Adipocyte (in vitro differentiated cells): ENCODE data around the gene PRKCE.

Experiments used
- DNase-seq: peaks from one replicate; pipeline ENCODE4 v3.0.0-alpha.2; 2015; ENCODE audit warnings: low read depth
- H3K27me3 ChIP-seq: replicated peaks from 2 replicates; pipeline ENCODE4 v1.7.0; 2013; ENCODE audit warnings: mild to moderate bottlenecking, low read length, moderate library complexity; ENCODE audit not compliant: control insufficient read depth, insufficient read depth
- H3K36me3 ChIP-seq: 2 replicates; pipeline ENCODE4 v1.7.0; 2013; ENCODE audit warnings: low read length, mild to moderate bottlenecking, moderate library complexity; ENCODE audit not compliant: control insufficient read depth, insufficient read depth, severe bottlenecking
- H3K4me1 ChIP-seq: 2 replicates; pipeline ENCODE4 v1.7.0; 2013; ENCODE audit warnings: mild to moderate bottlenecking, low read length, moderate library complexity; ENCODE audit not compliant: control insufficient read depth, insufficient read depth
- H3K4me3 ChIP-seq: 2 replicates; pipeline ENCODE4 v1.7.0; 2013; ENCODE audit warnings: mild to moderate bottlenecking, low read length, moderate library complexity
- H3K9ac ChIP-seq: 2 replicates; pipeline ENCODE4 v1.7.0; 2013; ENCODE audit warnings: mild to moderate bottlenecking, low read length, moderate library complexity
- H3K9me3 ChIP-seq: 2 replicates; pipeline ENCODE4 v1.7.0; 2013; ENCODE audit warnings: mild to moderate bottlenecking, low read length, moderate library complexity; ENCODE audit not compliant: control insufficient read depth

Gene PRKCE

DNA sequence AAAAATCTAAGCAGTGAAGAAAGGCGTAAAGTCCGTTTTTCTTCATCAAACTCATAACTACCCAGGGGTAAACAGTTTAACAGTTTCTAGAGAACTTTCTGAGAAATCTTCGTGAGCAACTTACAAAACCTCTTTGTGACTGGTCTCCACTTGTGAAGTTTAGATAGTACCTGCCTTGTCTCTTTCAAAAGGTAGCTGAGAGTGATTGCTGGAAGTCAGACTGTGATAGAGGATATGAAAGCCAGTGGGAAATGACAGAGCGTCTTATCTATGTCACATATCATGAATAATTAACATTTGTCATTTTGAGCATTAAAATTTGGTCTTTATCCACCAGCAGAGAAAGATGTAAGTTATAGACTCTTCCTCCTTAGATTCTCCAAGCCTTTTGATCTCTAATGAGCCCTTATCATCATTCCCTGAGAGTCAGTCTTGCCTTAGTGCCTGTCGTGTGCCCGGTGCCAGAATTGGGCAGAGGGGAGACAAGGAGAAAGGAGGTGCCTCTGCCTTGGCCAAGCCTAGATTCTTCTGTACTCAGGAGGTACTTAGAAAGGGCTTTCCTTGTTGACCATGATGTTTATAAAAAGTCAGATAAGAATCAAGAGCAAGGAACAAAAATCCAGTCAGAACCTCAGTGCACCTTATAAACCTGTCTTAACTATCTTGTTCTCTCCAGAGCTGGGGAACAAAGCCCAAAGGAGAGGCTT lies 440.6 kb downstream of the PRKCE start:
- peaks cover 26% of the 10 kb centered on the region for H3K36me3 ChIP-seq
- no peak for DNase-seq

DNA sequence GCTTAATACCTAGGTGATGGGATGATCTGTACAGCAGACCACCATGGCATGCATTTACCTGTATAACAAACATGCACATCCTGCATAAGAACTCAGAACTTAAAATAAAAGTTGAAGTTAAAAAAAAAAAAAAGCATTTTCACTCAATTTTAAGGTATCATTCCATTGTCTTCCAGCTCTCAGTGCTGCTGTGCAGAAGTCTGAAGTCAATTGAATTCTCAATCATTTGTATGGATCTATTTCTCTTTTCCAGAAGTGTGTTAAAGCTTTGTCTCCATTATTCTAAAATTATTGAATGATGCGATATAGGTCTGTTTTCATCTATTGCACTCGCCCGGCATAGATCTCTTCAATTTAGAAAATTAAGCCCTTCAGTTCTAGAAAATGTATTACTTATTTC lies 443.2 kb downstream of the PRKCE start:
- peaks cover 8% of the 10 kb centered on the region for H3K36me3 ChIP-seq
- DNase-seq: no peak
- peaks cover 18% of the 10 kb centered on the region for H3K4me1 ChIP-seq

More for the DNA sequence above, 440.6 kb downstream of the PRKCE start:
- Histone ChIP-seq H3K4me1 (no peaks in the 10 kb centered on the region), H3K4me3 (no peak overlapping the region), H3K9me3 (peaks cover 10% of the 10 kb centered on the region), H3K27me3 (no peaks in the 10 kb centered on the region), H3K9ac (no peak overlapping the region)

DNA sequence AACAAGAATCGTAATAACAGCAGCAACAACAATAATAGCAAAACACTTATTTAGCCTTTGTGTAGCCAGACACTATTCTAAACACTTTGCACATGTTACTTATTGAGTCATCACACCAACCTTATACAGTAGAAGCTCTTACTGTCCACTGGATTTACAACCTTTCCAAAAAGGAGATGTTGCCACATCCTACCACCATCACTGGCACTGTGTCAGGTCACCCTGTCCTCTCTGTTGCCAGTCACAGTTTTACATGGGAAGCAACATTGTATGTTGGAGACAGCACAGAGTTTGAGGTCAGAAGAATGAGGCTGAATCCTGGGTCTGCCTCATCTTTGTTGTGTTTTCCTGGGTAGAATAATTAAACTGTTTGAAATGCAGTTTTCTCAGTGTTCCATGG lies 444.4 kb downstream of the PRKCE start:
- no peak for DNase-seq
- peaks cover 10% of the 10 kb centered on the region for H3K9me3 ChIP-seq

More for the DNA sequence above, 443.2 kb downstream of the PRKCE start:
- Histone ChIP-seq H3K4me3 (no peak overlapping the region), H3K9me3 (peaks cover 10% of the 10 kb centered on the region), H3K27me3 (no peaks in the 10 kb centered on the region), H3K9ac (no peak overlapping the region)

DNA sequence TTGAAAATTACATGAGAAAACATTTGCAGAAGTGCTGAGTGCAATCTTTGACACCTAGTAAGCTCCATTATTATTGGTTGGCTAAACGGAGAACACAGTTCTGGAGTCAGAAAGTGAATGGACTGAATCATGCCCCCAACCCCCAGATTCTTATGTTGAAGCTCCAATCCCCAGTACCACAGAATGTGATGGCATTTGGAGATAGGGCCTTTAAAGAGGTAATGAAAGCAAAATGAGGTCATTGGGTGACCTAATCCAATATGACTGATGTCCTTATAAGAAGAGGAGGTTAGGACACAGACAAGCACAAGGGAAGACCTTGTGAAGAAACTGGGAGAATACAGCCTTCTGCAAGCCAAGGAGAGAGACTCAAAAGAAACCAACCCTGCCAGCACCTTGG lies 444.8 kb downstream of the PRKCE start:
- Histone ChIP-seq H3K4me3 (no peak overlapping the region), H3K9me3 (peaks cover 10% of the 10 kb centered on the region), H3K9ac (no peak overlapping the region), H3K36me3 (peaks cover 8% of the 10 kb centered on the region), H3K4me1 (peaks cover 18% of the 10 kb centered on the region), H3K27me3 (no peaks in the 10 kb centered on the region)
- DNase-seq: no peak

More for the DNA sequence above, 444.4 kb downstream of the PRKCE start:
- no peak overlapping the region for H3K4me3 ChIP-seq
- H3K4me1 ChIP-seq: peaks cover 18% of the 10 kb centered on the region
- H3K36me3 ChIP-seq: peaks cover 8% of the 10 kb centered on the region
- no peaks in the 10 kb centered on the region for H3K27me3 ChIP-seq
- H3K9ac ChIP-seq: no peak overlapping the region

DNA sequence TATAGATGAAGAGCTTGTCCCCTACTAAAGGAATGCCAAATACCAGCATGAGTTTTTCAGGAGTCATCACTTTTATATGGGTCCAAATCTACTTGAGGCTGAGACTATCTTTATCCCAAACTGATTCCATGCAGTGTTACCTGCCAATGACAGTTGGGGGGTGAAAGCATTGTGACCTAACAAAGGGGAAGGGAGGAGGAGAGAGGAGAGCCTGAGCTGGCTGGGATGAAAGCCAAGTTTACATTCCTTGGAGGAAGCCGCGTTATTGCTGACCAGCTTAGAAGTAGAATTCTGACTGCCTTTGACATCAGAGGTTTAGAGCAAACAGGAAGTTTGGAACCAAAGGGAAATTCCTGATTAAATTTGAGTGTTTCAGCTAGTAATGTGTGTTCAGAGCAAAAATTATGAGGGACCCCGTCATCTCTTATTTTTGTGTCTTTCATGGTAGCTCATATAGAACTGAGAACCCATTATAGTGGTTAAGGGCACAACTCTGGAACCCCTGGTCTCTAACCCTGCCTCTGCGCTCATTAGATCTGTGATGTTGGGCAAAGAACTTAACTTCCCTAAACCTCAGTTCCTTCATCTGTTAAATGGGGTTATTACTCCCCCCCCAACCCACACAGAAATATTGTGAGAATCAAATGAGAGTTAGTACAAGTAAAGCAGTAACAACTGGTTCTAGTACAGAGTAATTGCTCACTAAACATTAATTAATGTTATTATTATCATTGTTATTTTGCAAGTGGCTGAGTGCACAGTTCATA lies 446.4 kb downstream of the PRKCE start:
- peaks cover 18% of the 10 kb centered on the region for H3K4me1 ChIP-seq
- peak; percentile 97 for DNase-seq
- no peak overlapping the region for H3K9ac ChIP-seq
- peaks cover 8% of the 10 kb centered on the region for H3K36me3 ChIP-seq
- H3K4me3 ChIP-seq: no peak overlapping the region
- peaks cover 10% of the 10 kb centered on the region for H3K9me3 ChIP-seq
- H3K27me3 ChIP-seq: no peaks in the 10 kb centered on the region

DNA sequence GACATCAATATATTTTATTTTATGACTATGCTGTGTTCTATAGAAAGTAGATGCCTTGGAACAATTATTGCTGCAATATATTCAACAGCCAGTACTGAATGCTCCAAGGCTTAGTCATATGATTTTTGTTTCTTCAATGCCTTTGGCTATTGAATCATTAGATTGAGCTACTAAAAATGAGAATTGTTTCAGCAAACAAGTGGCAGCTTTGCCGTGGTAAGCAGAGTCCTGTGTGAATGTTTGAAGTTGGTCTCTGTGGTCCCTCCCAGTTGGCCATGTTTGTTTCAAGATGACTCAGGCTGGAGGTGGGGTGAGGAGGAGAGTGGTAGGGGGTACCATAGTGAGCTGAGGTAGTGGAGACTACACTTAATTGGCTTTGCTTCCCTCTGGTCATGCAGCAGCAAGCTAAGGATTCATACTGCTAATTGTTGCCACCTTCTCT lies 447.2 kb downstream of the PRKCE start:
- Histone ChIP-seq H3K36me3 (peaks cover 8% of the 10 kb centered on the region), H3K9me3 (peaks cover 15% of the 10 kb centered on the region)
- DNase-seq: peak; percentile 75

DNA sequence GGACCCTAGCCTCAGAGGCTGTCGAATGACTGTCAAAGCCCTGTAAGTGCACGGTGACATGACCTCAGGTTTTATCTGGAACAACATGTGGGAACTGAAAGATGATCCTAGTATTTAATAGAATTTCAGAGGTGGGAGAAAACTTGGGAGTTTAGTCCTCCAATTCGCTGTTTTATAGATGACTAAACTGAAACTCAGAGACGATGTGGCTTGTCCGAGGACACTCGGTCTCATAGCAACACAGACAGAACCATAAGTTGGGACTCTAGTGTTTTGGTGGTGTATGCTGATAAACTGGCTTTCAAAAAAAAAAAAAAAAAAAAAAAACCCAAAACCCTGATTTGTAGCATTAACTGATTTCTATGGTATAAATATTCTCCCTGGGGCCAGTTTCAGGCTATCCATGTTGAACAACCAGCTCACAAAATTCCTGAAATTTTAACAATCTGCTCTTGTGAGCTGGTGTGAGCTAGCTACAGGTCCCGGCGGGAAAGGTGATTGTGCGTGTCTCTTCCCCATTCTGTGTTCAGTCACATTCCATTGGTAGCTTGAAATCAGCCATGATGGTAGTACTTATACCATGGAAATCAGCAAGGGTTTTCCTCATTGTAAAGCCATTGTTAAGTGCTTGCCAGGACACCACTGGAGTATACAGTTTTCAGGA lies 450.2 kb downstream of the PRKCE start:
- Histone ChIP-seq H3K27me3 (no peaks in the 10 kb centered on the region), H3K4me1 (peaks cover 18% of the 10 kb centered on the region), H3K9ac (no peak overlapping the region), H3K4me3 (no peak overlapping the region), H3K36me3 (peaks cover 17% of the 10 kb centered on the region), H3K9me3 (peaks cover 24% of the 10 kb centered on the region)
- DNase-seq: no peak

More for the DNA sequence above, 447.2 kb downstream of the PRKCE start:
- Histone ChIP-seq H3K9ac (no peak overlapping the region), H3K4me1 (peaks cover 18% of the 10 kb centered on the region), H3K4me3 (no peak overlapping the region), H3K27me3 (no peaks in the 10 kb centered on the region)

DNA sequence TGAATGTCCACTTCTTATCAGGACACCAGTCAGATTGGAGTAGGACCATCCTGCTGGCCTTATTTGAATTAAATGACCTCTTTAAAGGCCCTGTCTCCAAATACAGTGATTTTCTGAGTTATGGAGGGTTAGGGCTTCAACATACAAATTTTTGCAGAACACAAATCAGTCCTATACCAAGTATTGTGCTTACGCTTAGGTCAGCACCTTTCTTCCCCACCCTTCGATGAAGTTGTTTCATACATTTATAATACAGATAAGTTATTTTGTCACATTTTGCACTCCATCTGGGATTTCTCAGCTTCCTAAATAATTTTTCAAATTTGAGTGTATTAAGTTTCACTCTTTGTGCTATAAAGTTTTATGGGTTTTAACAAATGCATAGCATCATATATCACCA lies 455.2 kb downstream of the PRKCE start:
- Histone ChIP-seq H3K9me3 (peaks cover 24% of the 10 kb centered on the region), H3K4me1 (no peaks in the 10 kb centered on the region), H3K4me3 (no peak overlapping the region), H3K27me3 (no peaks in the 10 kb centered on the region), H3K9ac (no peak overlapping the region), H3K36me3 (peaks cover 17% of the 10 kb centered on the region)
- DNase-seq: no peak

DNA sequence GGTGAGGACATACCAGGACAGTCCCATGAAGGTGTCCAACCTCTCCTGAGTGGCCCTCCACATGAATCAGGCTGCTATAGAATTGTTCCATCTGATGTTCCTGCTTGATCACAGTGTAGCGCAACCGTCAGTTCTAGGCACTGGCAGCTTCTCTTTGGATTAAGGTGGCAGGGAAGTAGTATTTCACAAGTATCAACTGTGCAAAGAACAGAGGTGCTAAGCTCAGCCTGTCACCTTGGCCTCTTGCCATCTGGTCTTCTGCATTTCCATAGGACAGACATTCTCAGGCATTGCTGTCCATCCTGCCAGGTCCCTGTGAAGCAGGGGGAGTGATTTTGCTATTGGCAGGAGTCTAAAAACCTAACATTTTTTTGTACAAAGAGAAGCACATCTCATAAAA lies 463.5 kb downstream of the PRKCE start:
- no peak for DNase-seq
- H3K9me3 ChIP-seq: peaks cover 5% of the 10 kb centered on the region
- H3K4me1 ChIP-seq: peaks cover 36% of the 10 kb centered on the region
- no peak overlapping the region for H3K4me3 ChIP-seq
- H3K9ac ChIP-seq: no peak overlapping the region
- no peaks in the 10 kb centered on the region for H3K27me3 ChIP-seq
- H3K36me3 ChIP-seq: no peaks in the 10 kb centered on the region

DNA sequence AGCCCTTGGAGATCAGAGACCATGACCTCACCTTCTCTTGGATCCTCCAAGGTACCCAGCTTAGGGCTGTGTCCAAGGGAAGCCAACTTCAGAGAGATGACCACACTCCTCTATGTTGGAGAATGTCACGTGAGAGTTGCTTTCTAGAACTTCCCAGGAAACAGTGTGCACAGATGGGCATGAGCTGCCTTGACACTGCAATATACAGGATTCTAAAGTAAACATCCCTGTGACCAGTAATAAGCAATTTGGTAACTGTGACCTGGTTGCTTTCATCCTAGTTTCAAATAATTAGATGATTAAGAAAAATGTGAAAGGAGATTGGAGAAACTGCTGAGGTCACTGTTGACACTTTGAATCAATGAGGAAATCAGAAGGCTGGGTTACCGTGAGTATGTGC lies 464.7 kb downstream of the PRKCE start:
- peaks cover 46% of the 10 kb centered on the region for H3K4me1 ChIP-seq
- DNase-seq: no peak
- no peaks in the 10 kb centered on the region for H3K36me3 ChIP-seq
- H3K9me3 ChIP-seq: peaks cover 5% of the 10 kb centered on the region
- no peaks in the 10 kb centered on the region for H3K27me3 ChIP-seq
- peak overlapping the region; percentile 55 for H3K9ac ChIP-seq
- H3K4me3 ChIP-seq: no peak overlapping the region

DNA sequence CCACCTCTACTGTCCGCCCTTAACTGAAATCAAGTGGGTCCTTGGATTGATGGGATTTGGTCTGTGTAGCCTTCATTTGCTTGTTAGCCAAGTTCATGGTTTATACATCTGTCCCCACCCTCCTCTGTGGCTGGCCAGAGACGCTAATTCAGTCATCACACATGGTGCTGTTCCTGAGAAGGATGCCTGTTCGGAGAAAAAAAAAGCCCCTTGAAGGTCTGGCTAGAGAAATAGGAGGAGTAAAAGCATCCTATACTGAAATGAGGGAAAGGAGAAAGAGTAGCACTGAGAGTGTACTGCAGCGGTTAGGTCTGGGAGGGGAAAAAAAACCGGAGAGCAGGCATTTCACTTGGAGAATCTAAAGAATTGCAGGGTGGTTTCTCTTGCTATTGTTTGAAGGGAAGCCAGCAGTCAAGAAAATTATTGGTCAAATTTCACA lies 465.1 kb downstream of the PRKCE start:
- Histone ChIP-seq H3K4me3 (no peak overlapping the region), H3K9ac (peak overlapping the region; percentile 55), H3K4me1 (peaks cover 46% of the 10 kb centered on the region), H3K36me3 (no peaks in the 10 kb centered on the region), H3K9me3 (peaks cover 5% of the 10 kb centered on the region), H3K27me3 (no peaks in the 10 kb centered on the region)
- DNase-seq: peak; percentile 54
